ENCODE results near the gene MIER1. TPM values are rescaled to one million over a fixed set of nuclear protein-coding genes. Genes with fewer than 3 reads are reported as not detected.

Gene MIER1
- total and polyA plus RNA-seq, 2 donors (not counting 1 experiment from before 2014, with no cell fraction given), result 7.7 to 55.0 TPM

- no peak for DNase-seq
- H3K4me3 ChIP-seq (ENCODE audit: control extremely low read depth in 1 of 5, extremely low read depth in 1 of 5, insufficient read depth in 1 of 5, low read depth in 2 of 5, low read length in 4 of 5), result no peak overlapping the region
- no peak overlapping the region for H3K4me2 ChIP-seq (replicated peaks; ENCODE audit: low read depth, low read length, poor library complexity, severe bottlenecking)
- no peaks in the 10 kb centered on the region for H3K27me3 ChIP-seq (replicated peaks in 1 of 4; ENCODE audit: control extremely low read depth in 1 of 4, control insufficient read depth in 3 of 4, insufficient read depth in 4 of 4, low read length in 3 of 4)
- H2AFZ ChIP-seq (ENCODE audit: insufficient read depth, low read depth, low read length, poor library complexity, severe bottlenecking), result no peak overlapping the region
- no peak overlapping the region for H3K27ac Mint-ChIP-seq
- peak overlapping the region in 1 of 2 donors; percentile 29 for H3K27ac ChIP-seq (ENCODE audit: low read length in 2 of 2)
- peaks cover 52% of the 10 kb centered on the region for H4K20me1 ChIP-seq (ENCODE audit: control insufficient read depth, insufficient read depth, low read length, poor library complexity, severe bottlenecking)
- H3K4me1 Mint-ChIP-seq, result peaks cover 4% of the 10 kb centered on the region
- intact Hi-C loops (cut with micrococcal nuclease), result no loop called here
- no peaks in the 10 kb centered on the region for H3K9me3 Mint-ChIP-seq (ENCODE audit: insufficient read depth)
- ChIA-PET POLR2A (no interaction called here), CTCF (no interaction called here)
- no peak overlapping the region for H3K4me3 Mint-ChIP-seq
- no peaks in the 10 kb centered on the region for H3K4me1 ChIP-seq (ENCODE audit: control insufficient read depth in 2 of 2, insufficient read depth in 2 of 2, low read length in 2 of 2)
- 95% methylated on average over 1 of the region's 1 CpG for WGBS (ENCODE audit: insufficient coverage)
- H3K36me3 ChIP-seq (replicated peaks in 1 of 2; ENCODE audit: control extremely low read depth in 1 of 2, control insufficient read depth in 1 of 2, extremely low read depth in 1 of 2, insufficient read depth in 2 of 2, low read length in 1 of 2), result peaks cover 10 to 58% of the 10 kb centered on the region in 2 experiments
- H3K79me2 ChIP-seq (ENCODE audit: control insufficient read depth, insufficient read depth, low read length), result peaks cover 37% of the 10 kb centered on the region
- no peaks in the 10 kb centered on the region for H3K9me3 ChIP-seq (ENCODE audit: control extremely low read depth in 1 of 3, control insufficient read depth in 2 of 3, insufficient read depth in 1 of 3, low read length in 2 of 3)
- ATAC-seq (ENCODE audit: low read depth), result no peak
- no peak for TF ChIP-seq EZH2 (IDR thresholded peaks at IDR 0.05; ENCODE audit: borderline replicate concordance, insufficient read depth, low read depth, low read length, poor library complexity, severe bottlenecking)
- no peak for TF ChIP-seq CTCF (IDR thresholded peaks at IDR 0.05)
- H3K9ac ChIP-seq (ENCODE audit: low read length), result no peak overlapping the region
- no peaks in the 10 kb centered on the region for H3K27me3 Mint-ChIP-seq
Observed at GRCh38 chr1:66947267-66947666, 22.5 kb downstream of the MIER1 start.

- 100% methylated on average over 4 of the region's 6 CpGs for WGBS (ENCODE audit: insufficient coverage)
- TF ChIP-seq EZH2 (IDR thresholded peaks at IDR 0.05; ENCODE audit: borderline replicate concordance, insufficient read depth, low read depth, low read length, poor library complexity, severe bottlenecking), result no peak
- no peak for TF ChIP-seq CTCF (IDR thresholded peaks at IDR 0.05)
- POLR2A ChIA-PET, result no interaction called here
- H3K4me3 ChIP-seq (ENCODE audit: control extremely low read depth in 1 of 5, extremely low read depth in 1 of 5, insufficient read depth in 1 of 5, low read depth in 2 of 5, low read length in 4 of 5), result no peak overlapping the region
- Mint-ChIP-seq H3K9me3 (ENCODE audit: insufficient read depth) (no peaks in the 10 kb centered on the region), H3K4me1 (peaks cover 2% of the 10 kb centered on the region), H3K27ac (no peak overlapping the region), H3K4me3 (no peak overlapping the region), H3K27me3 (no peaks in the 10 kb centered on the region)
- H3K4me1 ChIP-seq (ENCODE audit: control insufficient read depth in 2 of 2, insufficient read depth in 2 of 2, low read length in 2 of 2), result no peaks in the 10 kb centered on the region
- H3K27me3 ChIP-seq (replicated peaks in 1 of 4; ENCODE audit: control extremely low read depth in 1 of 4, control insufficient read depth in 3 of 4, insufficient read depth in 4 of 4, low read length in 3 of 4), result no peaks in the 10 kb centered on the region
- H2AFZ ChIP-seq (ENCODE audit: insufficient read depth, low read depth, low read length, poor library complexity, severe bottlenecking), result no peak overlapping the region
- H3K9ac ChIP-seq (ENCODE audit: low read length), result no peak overlapping the region
- peaks cover 29% of the 10 kb centered on the region for H4K20me1 ChIP-seq (ENCODE audit: control insufficient read depth, insufficient read depth, low read length, poor library complexity, severe bottlenecking)
- DNase-seq (no peak), ATAC-seq (ENCODE audit: low read depth) (no peak)
- peaks cover 26% of the 10 kb centered on the region for H3K79me2 ChIP-seq (ENCODE audit: control insufficient read depth, insufficient read depth, low read length)
- H3K27ac ChIP-seq (ENCODE audit: low read length in 2 of 2), result no peak overlapping the region
- peaks cover 17 to 58% of the 10 kb centered on the region in 2 experiments for H3K36me3 ChIP-seq (replicated peaks in 1 of 2; ENCODE audit: control extremely low read depth in 1 of 2, control insufficient read depth in 1 of 2, extremely low read depth in 1 of 2, insufficient read depth in 2 of 2, low read length in 1 of 2)
- CTCF ChIA-PET, result interaction anchor here (0.5 kb wide), 1 partner anchor 116 kb away, joined by 3 read pairs; no protein-coding TSS in a partner anchor
- intact Hi-C loops (cut with micrococcal nuclease), result no loop called here
- H3K4me2 ChIP-seq (replicated peaks; ENCODE audit: low read depth, low read length, poor library complexity, severe bottlenecking), result no peak overlapping the region
- H3K9me3 ChIP-seq (ENCODE audit: control extremely low read depth in 1 of 3, control insufficient read depth in 2 of 3, insufficient read depth in 1 of 3, low read length in 2 of 3), result no peaks in the 10 kb centered on the region
Observed at GRCh38 chr1:66951513-66951912, 26.7 kb downstream of the MIER1 start.

All from B cell (primary cell).